OCI-LY3 (cell line): ENCODE measurements around the gene EXPH5.

Experiments used
- H2AFZ ChIP-seq: fragments of 200-600, 300-600 bp; shearing (Covaris generic); 2 replicates; pipeline ENCODE4 v1.6.0; 2014; ENCODE audit warnings: antibody characterized with exemption, low read depth, low read length
- H3K27ac ChIP-seq: fragments of 200-600, 300-600 bp; sonication (generic); 2 replicates; pipeline ENCODE4 v1.5.1; 2014; ENCODE audit warnings: mild to moderate bottlenecking, low read length, moderate library complexity, mixed read lengths
- H3K27me3 ChIP-seq: fragments of 200-600, 300-600 bp; sonication (generic); 2 replicates; pipeline ENCODE4 v1.6.1; 2014; ENCODE audit warnings: low read depth, low read length, mixed read lengths
- H3K36me3 ChIP-seq: fragments of 200-600, 300-600 bp; sonication (generic); replicated peaks from 2 replicates; pipeline ENCODE3; 2014; ENCODE audit warnings: low read depth, low read length, mixed read lengths
- H3K4me1 ChIP-seq: fragments of 300-600, 200-600 bp; sonication (generic); 2 replicates; pipeline ENCODE4 v1.6.1; 2014; ENCODE audit warnings: low read length, mixed read lengths
- H3K4me2 ChIP-seq: fragments of 200-600, 300-600 bp; sonication (generic); 2 replicates; pipeline ENCODE4 v1.6.1; 2014; ENCODE audit warnings: low read length, mixed read lengths
- H3K4me3 ChIP-seq: fragments of 300-600, 200-600 bp; sonication (generic); 2 replicates; pipeline ENCODE4 v1.5.1; 2014; ENCODE audit warnings: antibody characterized with exemption, mild to moderate bottlenecking, low read length, moderate library complexity
- H3K79me2 ChIP-seq: fragments of 300-600, 200-600 bp; shearing (Covaris generic); 2 replicates; pipeline ENCODE4 v1.6.1; 2014; ENCODE audit warnings: mild to moderate bottlenecking, low read length, mixed read lengths
- H3K9ac ChIP-seq: fragments of 300-600, 200-600 bp; shearing (Covaris generic); 2 replicates; pipeline ENCODE4 v1.6.0; 2014; ENCODE audit warnings: mild to moderate bottlenecking, low read length, moderate library complexity
- H3K9me3 ChIP-seq: fragments of 200-600, 300-600 bp; shearing (Covaris generic); 2 replicates; pipeline ENCODE4 v1.6.1; 2014; ENCODE audit warnings: low read length, mixed read lengths; ENCODE audit not compliant: insufficient read depth
- H4K20me1 ChIP-seq: fragments of 200-600, 300-600 bp; sonication (generic); 2 replicates; pipeline ENCODE4 v1.6.1; 2016; ENCODE audit warnings: low read length, mixed read lengths; ENCODE audit not compliant: insufficient read depth
- EZH2phosphoT487 ChIP-seq: fragments of 200-600 bp; shearing (Covaris generic); IDR thresholded peaks from 2 replicates; pipeline ENCODE4 v1.6.1; 2018; ENCODE audit warnings: antibody characterized with exemption, mixed run types, low read depth
- TF ChIP-seq, protein P1 (sequence below): fragments of 200-600, 300-600 bp; sonication (generic); IDR thresholded peaks from 2 replicates; pipeline ENCODE4 v1.5.1; 2014; ENCODE audit warnings: antibody characterized with exemption, low read length, low read depth

EXPH5 gene

GRCh38 chr11:108601150-108601549 is 7.6 kb upstream of the EXPH5 start:
- TF ChIP-seq, protein P1, sequence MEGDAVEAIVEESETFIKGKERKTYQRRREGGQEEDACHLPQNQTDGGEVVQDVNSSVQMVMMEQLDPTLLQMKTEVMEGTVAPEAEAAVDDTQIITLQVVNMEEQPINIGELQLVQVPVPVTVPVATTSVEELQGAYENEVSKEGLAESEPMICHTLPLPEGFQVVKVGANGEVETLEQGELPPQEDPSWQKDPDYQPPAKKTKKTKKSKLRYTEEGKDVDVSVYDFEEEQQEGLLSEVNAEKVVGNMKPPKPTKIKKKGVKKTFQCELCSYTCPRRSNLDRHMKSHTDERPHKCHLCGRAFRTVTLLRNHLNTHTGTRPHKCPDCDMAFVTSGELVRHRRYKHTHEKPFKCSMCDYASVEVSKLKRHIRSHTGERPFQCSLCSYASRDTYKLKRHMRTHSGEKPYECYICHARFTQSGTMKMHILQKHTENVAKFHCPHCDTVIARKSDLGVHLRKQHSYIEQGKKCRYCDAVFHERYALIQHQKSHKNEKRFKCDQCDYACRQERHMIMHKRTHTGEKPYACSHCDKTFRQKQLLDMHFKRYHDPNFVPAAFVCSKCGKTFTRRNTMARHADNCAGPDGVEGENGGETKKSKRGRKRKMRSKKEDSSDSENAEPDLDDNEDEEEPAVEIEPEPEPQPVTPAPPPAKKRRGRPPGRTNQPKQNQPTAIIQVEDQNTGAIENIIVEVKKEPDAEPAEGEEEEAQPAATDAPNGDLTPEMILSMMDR = no peak
- no peak for TF ChIP-seq EZH2phosphoT487
- Histone ChIP-seq H4K20me1 (no peaks in the 10 kb centered on the region), H3K4me3 (no peak overlapping the region), H3K79me2 (no peaks in the 10 kb centered on the region), H3K27me3 (no peaks in the 10 kb centered on the region), H3K4me1 (no peaks in the 10 kb centered on the region), H3K27ac (no peak overlapping the region), H3K9me3 (no peaks in the 10 kb centered on the region), H3K36me3 (no peaks in the 10 kb centered on the region), H3K9ac (no peak overlapping the region), H3K4me2 (no peak overlapping the region), H2AFZ (no peak overlapping the region)

DNA sequence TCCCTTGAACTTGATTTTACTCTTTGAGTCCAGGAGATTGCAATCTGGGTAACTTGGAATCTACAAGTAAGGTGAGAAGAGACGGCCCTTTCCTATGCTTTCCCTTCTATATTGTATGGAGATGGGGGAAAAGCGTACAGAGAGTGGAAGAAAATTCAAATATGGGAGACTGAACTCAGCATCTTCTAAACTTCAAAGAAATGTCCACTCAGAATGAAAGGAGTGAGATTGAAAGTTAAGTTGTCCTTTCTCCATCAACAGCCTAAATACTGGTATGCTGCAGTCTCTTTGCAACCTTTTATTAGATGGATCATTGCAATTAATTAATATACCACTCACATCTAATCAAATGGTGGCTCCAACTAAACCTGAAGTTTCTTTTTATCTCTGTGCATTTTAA is 6.4 kb upstream of the EXPH5 start:
- no peaks in the 10 kb centered on the region for H3K36me3 ChIP-seq
- H3K4me1 ChIP-seq = no peaks in the 10 kb centered on the region
- no peak overlapping the region for H3K4me3 ChIP-seq
- no peak overlapping the region for H3K27ac ChIP-seq
- H3K4me2 ChIP-seq = no peak overlapping the region
- no peaks in the 10 kb centered on the region for H4K20me1 ChIP-seq
- no peaks in the 10 kb centered on the region for H3K79me2 ChIP-seq
- no peaks in the 10 kb centered on the region for H3K9me3 ChIP-seq
- no peak for TF ChIP-seq EZH2phosphoT487
- TF ChIP-seq, protein P1 = no peak
- H3K9ac ChIP-seq = no peak overlapping the region
- H3K27me3 ChIP-seq = no peaks in the 10 kb centered on the region
- H2AFZ ChIP-seq = no peak overlapping the region

DNA sequence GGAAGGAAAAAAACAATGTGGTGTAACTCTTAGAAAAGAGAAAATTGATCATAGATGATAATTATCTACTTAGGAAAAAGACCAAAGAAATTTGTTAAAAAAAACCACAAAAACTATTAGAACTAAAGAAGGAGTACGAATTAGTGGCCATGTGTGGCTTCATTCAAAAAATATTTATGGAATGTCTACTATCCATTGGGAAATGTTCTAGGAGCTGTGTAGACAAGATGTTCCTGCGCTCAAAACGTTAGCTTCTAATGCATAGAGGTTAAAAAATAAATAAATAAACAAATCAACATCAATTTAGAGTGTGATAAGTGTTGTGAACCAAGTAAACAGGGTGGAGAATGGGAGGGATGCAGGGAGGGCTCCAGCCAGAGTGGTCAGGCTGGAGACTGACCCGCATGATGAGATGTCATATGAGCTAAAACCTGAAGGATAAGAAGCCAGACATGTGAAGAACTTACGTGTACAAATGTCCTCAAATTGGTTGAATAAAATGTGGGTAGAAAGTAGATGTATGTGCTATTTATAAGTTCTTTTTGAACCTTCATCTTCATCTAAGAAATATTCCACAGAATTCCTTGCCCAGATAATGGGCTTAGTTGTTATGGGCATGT is 4.3 kb upstream of the EXPH5 start:
- Histone ChIP-seq H3K9me3 (no peaks in the 10 kb centered on the region), H2AFZ (no peak overlapping the region), H3K4me2 (no peak overlapping the region), H3K4me1 (no peaks in the 10 kb centered on the region), H3K27me3 (peaks cover 4% of the 10 kb centered on the region), H3K9ac (no peak overlapping the region), H3K27ac (no peak overlapping the region), H3K79me2 (no peaks in the 10 kb centered on the region), H3K36me3 (no peaks in the 10 kb centered on the region), H4K20me1 (no peaks in the 10 kb centered on the region), H3K4me3 (no peak overlapping the region)
- TF ChIP-seq EZH2phosphoT487 = no peak

GRCh38 chr11:108596701-108597100 is 3.1 kb upstream of the EXPH5 start:
- Histone ChIP-seq H3K9ac (no peak overlapping the region), H4K20me1 (no peaks in the 10 kb centered on the region), H3K9me3 (no peaks in the 10 kb centered on the region), H3K4me3 (no peak overlapping the region), H3K79me2 (no peaks in the 10 kb centered on the region), H3K27ac (no peak overlapping the region), H2AFZ (no peak overlapping the region), H3K36me3 (no peaks in the 10 kb centered on the region), H3K27me3 (peaks cover 4% of the 10 kb centered on the region), H3K4me1 (no peaks in the 10 kb centered on the region), H3K4me2 (no peak overlapping the region)
- TF ChIP-seq EZH2phosphoT487 = no peak
- TF ChIP-seq, protein P1 = no peak
